Upper lobe of left lung (tissue), 6 donors: Measurements from ENCODE around the gene OTUD5. TPM values are rescaled to one million over a fixed set of nuclear protein-coding genes. Genes with fewer than 3 reads are reported as not detected.

ENCODE experiments used
- ATAC-seq, 2 donors: fragments of 200-7000 bp; cut with Tn5 transposase; one replicate each; pipeline ENCODE4 v1.9.1; 2022; ENCODE audit warnings: mild to moderate bottlenecking in 2 of 2, moderate library complexity in 2 of 2; ENCODE audit not compliant: low FRiP score in 2 of 2
- DNase-seq, 2 donors: peaks; one replicate each; pipeline ENCODE4 v3.0.0-alpha.2; 2019 to 2020
- H3K27ac ChIP-seq, 4 donors: fragments of 200-600 bp; sonication (generic); one replicate each; pipeline ENCODE4 v1.5.1; 2016 to 2019
- H3K27me3 ChIP-seq, 4 donors: fragments of 200-600 bp; sonication (generic); one replicate each; pipeline ENCODE4 v1.5.1; 2017 to 2019
- H3K36me3 ChIP-seq, 4 donors: fragments of 200-600 bp; sonication (generic); one replicate each; pipeline ENCODE4 v1.5.1; 2016 to 2019
- H3K4me1 ChIP-seq, 4 donors: fragments of 200-600 bp; sonication (generic); one replicate each; pipeline ENCODE4 v1.5.1; 2018 to 2019
- H3K4me3 ChIP-seq, 4 donors: fragments of 200-600 bp; sonication (generic); one replicate each; pipeline ENCODE4 v1.5.1; 2017 to 2019; ENCODE audit warnings: mild to moderate bottlenecking in 2 of 4, moderate library complexity in 1 of 4
- H3K9me3 ChIP-seq, 4 donors: fragments of 200-600 bp; sonication (generic); one replicate each; pipeline ENCODE4 v1.5.1; 2018 to 2019
- EP300 ChIP-seq, 4 donors: sonication (generic); formaldehyde crosslinking; IDR thresholded peaks; one replicate each; pipeline ENCODE4 v1.5.1; 2017; ENCODE audit warnings: antibody characterized with exemption in 4 of 4, control low read depth in 2 of 4
- POLR2A ChIP-seq, 4 donors: fragments of 450-650 bp; IDR thresholded peaks; one replicate each; pipeline ENCODE4 v1.5.1; 2016 to 2017; ENCODE audit warnings: antibody characterized with exemption in 4 of 4, mild to moderate bottlenecking in 2 of 4
- POLR2AphosphoS5 ChIP-seq, 2 donors: sonication (generic); formaldehyde crosslinking; IDR thresholded peaks; one replicate each; pipeline ENCODE4 v1.5.1; 2017; ENCODE audit warnings: antibody characterized with exemption in 2 of 2
- WGBS, 2 donors: methylation state at CpG; one replicate each; pipeline ENCODE4 v1.1.5; 2017 to 2018; 5-methylcytosine and 5-hydroxymethylcytosine counted together
- total RNA-seq, 6 donors: library from RNA; depleted of rRNA in 4 of 6; stranded (reverse); fragments of >200 nt in 4 of 6; gene quantifications; one replicate each; pipeline versions ENCODE4 v1.1.0 to v1.2.1, GENCODE V29; 2016 to 2021
- TF ChIP-seq, protein P1 (sequence below), 6 experiments: fragments of 450-650 bp in 4 of 6; fragments of 200-600 bp in 2 of 6; sonication (generic) in 2 of 6; IDR thresholded peaks; one replicate each; pipeline ENCODE4 v1.5.1; 2016 to 2019; ENCODE audit warnings: antibody characterized with exemption in 6 of 6
- donor health status: DM: no; HTN: no; CAD: no; lungs with moderate emphysema.
- donor health status: DM: no; HTN: yes; CAD: no; lungs with severe emphysema.

Gene OTUD5
- total RNA-seq, 6 donors from 2014 or later, result 40.1 to 101 (median 49.6) TPM

DNA sequence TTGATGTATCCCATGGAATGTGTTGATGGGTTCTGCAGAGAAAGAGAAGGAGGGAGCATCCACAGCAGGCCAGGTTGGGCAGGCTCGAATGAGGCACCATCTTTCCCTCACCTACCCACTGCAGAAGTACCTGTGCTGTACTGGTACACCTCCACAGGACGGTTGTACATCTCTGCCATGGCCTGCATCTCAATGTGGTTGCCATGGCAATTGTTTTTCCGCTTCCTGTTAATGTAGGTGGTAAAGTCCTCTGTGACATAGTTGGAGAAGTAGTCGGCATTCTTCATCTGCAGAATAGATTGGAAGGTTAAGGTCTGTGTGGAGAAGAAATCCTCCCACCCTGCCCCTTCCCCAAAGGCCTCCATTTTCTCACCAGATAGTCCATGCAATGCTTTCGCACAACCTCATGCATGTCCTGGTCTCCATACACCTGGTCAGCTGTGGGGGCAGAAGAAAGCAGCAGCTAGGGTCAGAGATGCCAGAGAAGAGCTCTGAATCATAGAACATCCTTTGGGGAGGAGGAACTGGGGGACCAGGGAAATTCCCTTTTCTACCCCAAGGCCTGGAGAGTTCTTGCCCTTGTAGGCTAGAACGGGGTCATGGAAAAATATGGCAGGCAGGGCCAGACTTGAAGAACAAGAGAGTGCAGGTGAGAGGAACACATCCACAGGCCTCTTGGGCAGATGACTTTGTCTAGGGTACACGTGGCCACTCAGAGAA is 22.7 kb downstream of the OTUD5 start:
- TF ChIP-seq POLR2A (IDR thresholded peaks at IDR 0.05) (no peak), POLR2AphosphoS5 (IDR thresholded peaks at IDR 0.05) (no peak), EP300 (IDR thresholded peaks at IDR 0.05) (no peak)
- TF ChIP-seq, protein P1, sequence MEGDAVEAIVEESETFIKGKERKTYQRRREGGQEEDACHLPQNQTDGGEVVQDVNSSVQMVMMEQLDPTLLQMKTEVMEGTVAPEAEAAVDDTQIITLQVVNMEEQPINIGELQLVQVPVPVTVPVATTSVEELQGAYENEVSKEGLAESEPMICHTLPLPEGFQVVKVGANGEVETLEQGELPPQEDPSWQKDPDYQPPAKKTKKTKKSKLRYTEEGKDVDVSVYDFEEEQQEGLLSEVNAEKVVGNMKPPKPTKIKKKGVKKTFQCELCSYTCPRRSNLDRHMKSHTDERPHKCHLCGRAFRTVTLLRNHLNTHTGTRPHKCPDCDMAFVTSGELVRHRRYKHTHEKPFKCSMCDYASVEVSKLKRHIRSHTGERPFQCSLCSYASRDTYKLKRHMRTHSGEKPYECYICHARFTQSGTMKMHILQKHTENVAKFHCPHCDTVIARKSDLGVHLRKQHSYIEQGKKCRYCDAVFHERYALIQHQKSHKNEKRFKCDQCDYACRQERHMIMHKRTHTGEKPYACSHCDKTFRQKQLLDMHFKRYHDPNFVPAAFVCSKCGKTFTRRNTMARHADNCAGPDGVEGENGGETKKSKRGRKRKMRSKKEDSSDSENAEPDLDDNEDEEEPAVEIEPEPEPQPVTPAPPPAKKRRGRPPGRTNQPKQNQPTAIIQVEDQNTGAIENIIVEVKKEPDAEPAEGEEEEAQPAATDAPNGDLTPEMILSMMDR (IDR thresholded peaks at IDR 0.05), result no peak
- WGBS, 2 donors, result 69 to 71% methylated on average over 1 to 7 of the region's 7 CpGs
- Histone ChIP-seq H3K4me3 (no peak overlapping the region), H3K4me1 (peaks cover 12 to 27% (median 16%) of the 10 kb centered on the region in 4 donors), H3K36me3 (peaks cover 0 to 40% (median 13%) of the 10 kb centered on the region in 4 donors), H3K27ac (peak overlapping the region in 2 of 4 donors; percentile 2 to 11), H3K9me3 (no peaks in the 10 kb centered on the region), H3K27me3 (no peaks in the 10 kb centered on the region)
- no peak for ATAC-seq
- no peak for DNase-seq

DNA sequence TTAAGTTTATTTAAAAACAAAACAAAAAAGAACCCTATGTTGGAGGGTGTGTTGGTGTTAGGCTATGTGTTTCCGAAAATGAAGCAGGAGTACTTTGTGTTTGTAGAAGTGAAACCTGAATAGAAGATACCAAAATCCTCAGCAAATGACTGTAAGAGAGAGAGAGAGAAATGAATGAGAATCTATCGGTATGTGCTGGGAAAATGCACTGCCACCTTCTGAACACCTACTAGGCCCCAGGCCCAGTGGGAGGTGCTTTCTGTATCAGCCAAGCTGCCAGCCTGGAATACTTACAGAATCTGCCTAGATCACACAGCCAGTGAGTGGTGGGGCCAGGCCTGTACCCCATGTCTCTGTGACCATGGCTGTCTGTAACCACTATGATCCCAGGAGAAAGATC is 23.6 kb downstream of the OTUD5 start:
- Histone ChIP-seq H3K36me3 (peaks cover 0 to 42% (median 13%) of the 10 kb centered on the region in 4 donors), H3K4me1 (peaks cover 8 to 23% (median 16%) of the 10 kb centered on the region in 4 donors), H3K27ac (no peak overlapping the region), H3K4me3 (no peak overlapping the region), H3K9me3 (no peaks in the 10 kb centered on the region), H3K27me3 (no peaks in the 10 kb centered on the region)
- no peak for DNase-seq
- 87 to 97% methylated on average over 2 of the region's 2 CpGs for WGBS, 2 donors
- ATAC-seq, result no peak
- TF ChIP-seq EP300 (IDR thresholded peaks at IDR 0.05), result no peak
- TF ChIP-seq, protein P1 (IDR thresholded peaks at IDR 0.05), result no peak
- no peak for TF ChIP-seq POLR2AphosphoS5 (IDR thresholded peaks at IDR 0.05)
- no peak for TF ChIP-seq POLR2A (IDR thresholded peaks at IDR 0.05)

DNA sequence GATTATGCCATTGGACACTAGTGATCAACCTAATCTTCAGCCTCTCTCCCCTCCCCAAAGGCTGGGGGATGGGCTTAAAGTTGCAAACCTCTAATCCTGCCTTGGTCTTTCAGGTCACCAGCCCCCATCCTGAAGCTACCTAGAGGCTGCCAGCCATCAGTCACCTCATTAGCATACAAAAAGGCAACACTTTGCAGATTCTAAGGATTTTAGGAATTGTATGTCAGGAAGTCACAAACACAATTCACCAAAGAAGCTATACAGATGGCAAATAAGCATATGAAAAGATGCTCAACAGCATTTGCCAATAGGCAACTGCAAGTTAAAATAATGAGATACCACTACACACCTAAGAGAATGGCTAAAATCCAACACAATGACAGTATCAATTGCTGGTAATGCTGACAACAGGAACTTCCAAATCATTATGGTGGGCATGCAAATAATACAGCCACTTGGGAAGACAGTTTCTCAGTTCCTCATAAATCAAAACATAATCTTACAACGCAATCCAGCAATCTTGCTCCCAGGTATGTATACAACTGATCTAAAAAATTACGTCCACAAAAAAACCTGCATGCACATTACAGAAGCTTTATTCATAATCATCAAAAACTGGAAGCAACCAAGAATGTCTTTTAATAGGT is 29.5 kb downstream of the OTUD5 start:
- no peaks in the 10 kb centered on the region for H3K27me3 ChIP-seq
- TF ChIP-seq EP300 (IDR thresholded peaks at IDR 0.05) (no peak), POLR2AphosphoS5 (IDR thresholded peaks at IDR 0.05) (no peak), POLR2A (IDR thresholded peaks at IDR 0.05) (no peak)
- TF ChIP-seq, protein P1 (IDR thresholded peaks at IDR 0.05), result no peak
- no peaks in the 10 kb centered on the region for H3K9me3 ChIP-seq
- H3K36me3 ChIP-seq, result peaks cover 0 to 61% (median 20%) of the 10 kb centered on the region in 4 donors
- no peaks in the 10 kb centered on the region for H3K4me1 ChIP-seq
- no peak for DNase-seq
- H3K27ac ChIP-seq, result no peak overlapping the region
- no peak for ATAC-seq
- H3K4me3 ChIP-seq, result no peak overlapping the region
- 75 to 85% methylated on average over 2 of the region's 2 CpGs for WGBS, 2 donors

DNA sequence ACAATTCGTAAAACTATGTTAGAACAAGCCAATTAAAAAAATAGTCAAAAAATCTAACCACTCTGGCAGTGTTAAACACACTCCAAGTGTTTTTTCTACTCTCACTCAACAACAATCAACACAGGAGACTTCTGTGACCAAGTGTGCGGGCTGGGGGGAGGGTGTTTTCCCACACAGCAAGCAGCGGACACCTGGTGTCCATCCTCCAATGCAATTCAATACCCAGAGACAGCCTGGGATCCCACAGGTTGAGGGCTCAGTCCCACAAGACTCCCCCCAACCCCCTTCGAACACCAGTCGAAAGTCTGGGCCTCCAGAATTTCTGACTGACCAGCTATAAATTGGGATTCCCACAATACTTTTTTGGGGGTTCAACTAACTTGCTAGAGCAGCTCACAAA is 30.3 kb downstream of the OTUD5 start:
- Histone ChIP-seq H3K27ac (no peak overlapping the region), H3K36me3 (peaks cover 0 to 61% (median 23%) of the 10 kb centered on the region in 4 donors), H3K9me3 (no peaks in the 10 kb centered on the region), H3K27me3 (no peaks in the 10 kb centered on the region), H3K4me1 (no peaks in the 10 kb centered on the region), H3K4me3 (no peak overlapping the region)
- ATAC-seq (no peak), DNase-seq (no peak)
- no peak for TF ChIP-seq POLR2AphosphoS5 (IDR thresholded peaks at IDR 0.05)
- TF ChIP-seq, protein P1 (IDR thresholded peaks at IDR 0.05), result no peak
- TF ChIP-seq EP300 (IDR thresholded peaks at IDR 0.05), result no peak
- no peak for TF ChIP-seq POLR2A (IDR thresholded peaks at IDR 0.05)
- 72 to 78% methylated on average over 2 to 5 of the region's 5 CpGs for WGBS, 2 donors
